Upper lobe of left lung (tissue), 6 donors: Measurements from ENCODE around the gene NXT1. TPM values are rescaled to one million over a fixed set of nuclear protein-coding genes. Genes with fewer than 3 reads are reported as not detected.

Source experiments
- ATAC-seq, 2 donors: fragments of 200-7000 bp; cut with Tn5 transposase; one replicate each; pipeline ENCODE4 v1.9.1; 2022; ENCODE audit warnings: mild to moderate bottlenecking in 2 of 2, moderate library complexity in 2 of 2; ENCODE audit not compliant: low FRiP score in 2 of 2
- DNase-seq, 2 donors: peaks; one replicate each; pipeline ENCODE4 v3.0.0-alpha.2; 2019 to 2020
- H3K27ac ChIP-seq, 4 donors: fragments of 200-600 bp; sonication (generic); one replicate each; pipeline ENCODE4 v1.5.1; 2016 to 2019
- H3K27me3 ChIP-seq, 4 donors: fragments of 200-600 bp; sonication (generic); one replicate each; pipeline ENCODE4 v1.5.1; 2017 to 2019
- H3K36me3 ChIP-seq, 4 donors: fragments of 200-600 bp; sonication (generic); one replicate each; pipeline ENCODE4 v1.5.1; 2016 to 2019
- H3K4me1 ChIP-seq, 4 donors: fragments of 200-600 bp; sonication (generic); one replicate each; pipeline ENCODE4 v1.5.1; 2018 to 2019
- H3K4me3 ChIP-seq, 4 donors: fragments of 200-600 bp; sonication (generic); one replicate each; pipeline ENCODE4 v1.5.1; 2017 to 2019; ENCODE audit warnings: mild to moderate bottlenecking in 2 of 4, moderate library complexity in 1 of 4
- H3K9me3 ChIP-seq, 4 donors: fragments of 200-600 bp; sonication (generic); one replicate each; pipeline ENCODE4 v1.5.1; 2018 to 2019
- EP300 ChIP-seq, 4 donors: sonication (generic); formaldehyde crosslinking; IDR thresholded peaks; one replicate each; pipeline ENCODE4 v1.5.1; 2017; ENCODE audit warnings: antibody characterized with exemption in 4 of 4, control low read depth in 2 of 4
- POLR2A ChIP-seq, 4 donors: fragments of 450-650 bp; IDR thresholded peaks; one replicate each; pipeline ENCODE4 v1.5.1; 2016 to 2017; ENCODE audit warnings: antibody characterized with exemption in 4 of 4, mild to moderate bottlenecking in 2 of 4
- POLR2AphosphoS5 ChIP-seq, 2 donors: sonication (generic); formaldehyde crosslinking; IDR thresholded peaks; one replicate each; pipeline ENCODE4 v1.5.1; 2017; ENCODE audit warnings: antibody characterized with exemption in 2 of 2
- WGBS, 2 donors: methylation state at CpG; one replicate each; pipeline ENCODE4 v1.1.5; 2017 to 2018; 5-methylcytosine and 5-hydroxymethylcytosine counted together
- total RNA-seq, 6 donors: library from RNA; depleted of rRNA in 4 of 6; stranded (reverse); fragments of >200 nt in 4 of 6; gene quantifications; one replicate each; pipeline versions ENCODE4 v1.1.0 to v1.2.1, GENCODE V29; 2016 to 2021
- TF ChIP-seq, protein P1 (sequence below), 6 experiments: fragments of 450-650 bp in 4 of 6; fragments of 200-600 bp in 2 of 6; sonication (generic) in 2 of 6; IDR thresholded peaks; one replicate each; pipeline ENCODE4 v1.5.1; 2016 to 2019; ENCODE audit warnings: antibody characterized with exemption in 6 of 6
- donor health status: DM: no; HTN: no; CAD: no; lungs with moderate emphysema.
- donor health status: DM: no; HTN: yes; CAD: no; lungs with severe emphysema.

NXT1 gene
- total RNA-seq, 6 donors from 2014 or later, result 7.3 to 39.4 (median 17.9) TPM

DNA sequence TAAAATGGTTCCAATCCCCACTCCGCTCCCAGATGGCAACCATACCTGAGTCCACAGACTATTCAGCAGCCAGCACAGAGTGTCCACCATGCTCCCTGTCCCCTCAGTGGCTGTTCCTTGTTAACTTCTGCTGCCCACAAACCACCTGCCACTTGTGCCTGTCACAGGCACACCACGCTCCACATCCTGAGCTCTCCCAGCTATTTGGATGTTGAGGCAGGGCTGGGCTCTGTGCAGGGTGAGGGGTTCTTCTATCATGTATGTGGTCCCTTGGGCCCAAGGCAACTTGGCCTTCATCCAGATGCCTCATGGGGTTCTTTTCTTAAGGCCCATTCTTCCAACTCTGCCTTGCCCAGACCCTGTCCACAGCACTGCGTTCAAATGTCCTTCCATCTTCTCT lies 34.0 kb upstream of the NXT1 start:
- Histone ChIP-seq H3K27me3 (no peaks in the 10 kb centered on the region), H3K27ac (no peak overlapping the region), H3K36me3 (no peaks in the 10 kb centered on the region), H3K4me3 (no peak overlapping the region), H3K9me3 (no peaks in the 10 kb centered on the region), H3K4me1 (peaks cover 0 to 3% (median 0%) of the 10 kb centered on the region in 4 donors)
- 97 to 98% methylated on average over 3 of the region's 3 CpGs for WGBS, 2 donors
- ATAC-seq (no peak), DNase-seq (no peak)
- no peak for TF ChIP-seq EP300 (IDR thresholded peaks at IDR 0.05)
- no peak for TF ChIP-seq POLR2AphosphoS5 (IDR thresholded peaks at IDR 0.05)
- no peak for TF ChIP-seq POLR2A (IDR thresholded peaks at IDR 0.05)
- TF ChIP-seq, protein P1, sequence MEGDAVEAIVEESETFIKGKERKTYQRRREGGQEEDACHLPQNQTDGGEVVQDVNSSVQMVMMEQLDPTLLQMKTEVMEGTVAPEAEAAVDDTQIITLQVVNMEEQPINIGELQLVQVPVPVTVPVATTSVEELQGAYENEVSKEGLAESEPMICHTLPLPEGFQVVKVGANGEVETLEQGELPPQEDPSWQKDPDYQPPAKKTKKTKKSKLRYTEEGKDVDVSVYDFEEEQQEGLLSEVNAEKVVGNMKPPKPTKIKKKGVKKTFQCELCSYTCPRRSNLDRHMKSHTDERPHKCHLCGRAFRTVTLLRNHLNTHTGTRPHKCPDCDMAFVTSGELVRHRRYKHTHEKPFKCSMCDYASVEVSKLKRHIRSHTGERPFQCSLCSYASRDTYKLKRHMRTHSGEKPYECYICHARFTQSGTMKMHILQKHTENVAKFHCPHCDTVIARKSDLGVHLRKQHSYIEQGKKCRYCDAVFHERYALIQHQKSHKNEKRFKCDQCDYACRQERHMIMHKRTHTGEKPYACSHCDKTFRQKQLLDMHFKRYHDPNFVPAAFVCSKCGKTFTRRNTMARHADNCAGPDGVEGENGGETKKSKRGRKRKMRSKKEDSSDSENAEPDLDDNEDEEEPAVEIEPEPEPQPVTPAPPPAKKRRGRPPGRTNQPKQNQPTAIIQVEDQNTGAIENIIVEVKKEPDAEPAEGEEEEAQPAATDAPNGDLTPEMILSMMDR (IDR thresholded peaks at IDR 0.05), result no peak

DNA sequence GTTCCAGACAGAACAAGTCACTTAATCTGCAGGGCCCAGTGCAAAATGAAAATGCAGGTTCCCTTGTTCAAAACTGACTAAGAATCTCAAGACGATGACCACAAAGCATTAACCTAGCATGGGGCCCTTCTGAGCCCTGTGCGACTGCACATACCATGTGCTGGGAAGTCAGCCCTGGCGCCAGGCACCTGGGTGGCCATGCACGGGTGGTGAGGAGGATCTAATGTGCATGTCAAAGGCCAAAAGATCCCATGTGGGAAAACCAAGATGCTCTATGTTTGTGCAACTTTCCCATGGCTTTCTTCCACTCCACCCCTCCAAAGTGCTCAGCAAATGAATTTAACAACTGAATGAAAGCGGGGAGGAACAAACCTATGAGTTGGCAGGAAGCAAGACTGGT lies 33.5 kb upstream of the NXT1 start:
- H3K27ac ChIP-seq, result no peak overlapping the region
- TF ChIP-seq POLR2A (IDR thresholded peaks at IDR 0.05), result no peak
- TF ChIP-seq, protein P1 (IDR thresholded peaks at IDR 0.05), result no peak
- TF ChIP-seq POLR2AphosphoS5 (IDR thresholded peaks at IDR 0.05), result no peak
- no peak for TF ChIP-seq EP300 (IDR thresholded peaks at IDR 0.05)
- no peaks in the 10 kb centered on the region for H3K27me3 ChIP-seq
- no peaks in the 10 kb centered on the region for H3K9me3 ChIP-seq
- WGBS, 2 donors, result 89 to 90% methylated on average over 4 to 5 of the region's 5 CpGs
- H3K4me3 ChIP-seq, result no peak overlapping the region
- H3K4me1 ChIP-seq, result peaks cover 0 to 3% (median 0%) of the 10 kb centered on the region in 4 donors
- H3K36me3 ChIP-seq, result no peaks in the 10 kb centered on the region
- DNase-seq, result no peak
- no peak for ATAC-seq

DNA sequence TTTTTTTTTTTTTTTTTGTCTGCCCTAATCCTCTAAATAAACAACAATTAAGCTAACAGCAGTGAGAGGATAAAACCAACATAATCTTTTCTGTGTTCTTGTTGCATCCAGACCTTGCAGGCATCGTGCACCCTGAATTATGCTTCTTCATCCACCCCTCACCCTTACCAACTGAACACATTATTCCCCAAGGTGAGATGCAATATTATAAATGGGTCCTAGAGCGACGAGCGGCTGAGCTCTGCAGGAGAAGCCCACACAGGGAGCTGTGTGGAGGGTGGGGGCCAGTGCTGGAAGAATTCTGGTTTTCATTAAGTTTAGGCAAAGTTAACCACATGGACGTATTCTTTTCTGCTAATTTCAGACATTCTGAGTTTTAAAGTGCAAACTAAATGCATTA lies 32.2 kb upstream of the NXT1 start:
- Histone ChIP-seq H3K36me3 (no peaks in the 10 kb centered on the region), H3K4me3 (no peak overlapping the region), H3K4me1 (peaks cover 0 to 3% (median 0%) of the 10 kb centered on the region in 4 donors), H3K27me3 (no peaks in the 10 kb centered on the region), H3K9me3 (no peaks in the 10 kb centered on the region), H3K27ac (no peak overlapping the region)
- ATAC-seq, result no peak
- DNase-seq, result no peak
- TF ChIP-seq EP300 (IDR thresholded peaks at IDR 0.05), result no peak
- no peak for TF ChIP-seq POLR2A (IDR thresholded peaks at IDR 0.05)
- TF ChIP-seq, protein P1 (IDR thresholded peaks at IDR 0.05), result no peak
- no peak for TF ChIP-seq POLR2AphosphoS5 (IDR thresholded peaks at IDR 0.05)
- 92 to 95% methylated on average over 5 of the region's 5 CpGs for WGBS, 2 donors

DNA sequence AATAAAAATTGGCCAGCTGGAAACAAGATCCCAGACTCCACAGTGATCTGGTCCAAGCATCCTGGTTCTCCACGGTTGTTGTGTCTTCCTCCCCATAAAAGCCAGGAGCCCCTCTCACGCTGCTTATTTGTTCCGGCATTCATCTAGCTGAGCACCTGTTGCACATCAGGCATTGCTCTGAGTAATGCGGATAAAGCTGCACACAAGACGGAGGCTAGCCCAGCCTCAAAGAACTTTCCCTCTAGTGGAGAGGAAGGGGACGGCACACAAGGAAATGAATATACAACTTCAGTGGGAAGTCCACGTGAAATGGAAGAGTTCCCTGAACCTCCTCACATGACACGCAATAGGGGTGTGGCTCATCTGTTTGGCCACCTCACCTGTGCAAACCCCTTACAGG lies 30.3 kb upstream of the NXT1 start:
- H3K27ac ChIP-seq, result no peak overlapping the region
- DNase-seq (no peak), ATAC-seq (no peak)
- H3K4me3 ChIP-seq, result no peak overlapping the region
- 85 to 86% methylated on average over 8 of the region's 8 CpGs for WGBS, 2 donors
- no peaks in the 10 kb centered on the region for H3K36me3 ChIP-seq
- TF ChIP-seq, protein P1 (IDR thresholded peaks at IDR 0.05), result peak in 4 of 6 experiments; percentile 13 to 49 (median 18)
- TF ChIP-seq POLR2A (IDR thresholded peaks at IDR 0.05), result no peak
- H3K27me3 ChIP-seq, result no peaks in the 10 kb centered on the region
- H3K4me1 ChIP-seq, result peaks cover 0 to 3% (median 0%) of the 10 kb centered on the region in 4 donors
- no peaks in the 10 kb centered on the region for H3K9me3 ChIP-seq

DNA sequence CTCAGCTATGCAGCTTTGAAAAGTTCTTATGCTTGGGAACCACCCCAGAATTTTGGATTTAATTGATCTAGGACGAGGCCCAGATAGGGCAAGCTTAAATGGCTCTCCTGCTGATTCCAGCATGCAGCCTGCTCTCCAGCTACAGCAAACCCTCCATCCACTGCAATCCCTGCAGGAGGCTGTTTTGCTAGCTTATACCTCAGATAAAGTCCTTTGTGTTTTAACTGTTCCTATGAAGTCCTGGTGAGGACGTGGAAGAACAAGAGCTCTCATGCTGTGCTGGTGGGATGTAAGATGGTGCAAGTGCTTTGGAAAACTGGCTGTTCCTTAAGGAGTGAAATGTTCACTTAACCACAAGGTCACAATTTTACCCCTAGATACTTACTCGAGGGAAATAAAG lies 25.5 kb upstream of the NXT1 start:
- Histone ChIP-seq H3K4me3 (no peak overlapping the region), H3K9me3 (no peaks in the 10 kb centered on the region), H3K27ac (no peak overlapping the region), H3K4me1 (no peaks in the 10 kb centered on the region), H3K36me3 (no peaks in the 10 kb centered on the region), H3K27me3 (no peaks in the 10 kb centered on the region)
- 81 to 82% methylated on average over 3 of the region's 3 CpGs for WGBS, 2 donors
- no peak for DNase-seq
- no peak for ATAC-seq
- no peak for TF ChIP-seq POLR2A (IDR thresholded peaks at IDR 0.05)
- no peak for TF ChIP-seq POLR2AphosphoS5 (IDR thresholded peaks at IDR 0.05)
- TF ChIP-seq, protein P1 (IDR thresholded peaks at IDR 0.05), result no peak
- no peak for TF ChIP-seq EP300 (IDR thresholded peaks at IDR 0.05)
